ENCODE results near the gene EML6. TPM values are rescaled to one million over a fixed set of nuclear protein-coding genes. Genes with fewer than 3 reads are reported as not detected.

Gene EML6
- total RNA-seq, 1 donor from 2014 or later = 1.3 TPM

- intact Hi-C loops (cut with micrococcal nuclease) = loop anchor here (5.0 kb wide), 1 partner anchor 269 kb away; no protein-coding TSS in a partner anchor
Measured at GRCh38 chr2:55012672-55013484, 289.4 kb downstream of the EML6 start.

- intact Hi-C loops (cut with micrococcal nuclease) = loop anchor here (1.0 to 5.0 kb wide), 4 partner anchors 176 to 291 kb away; partner anchors contain the start of genes CLHC1, EML6 and RPS27A
Measured at GRCh38 chr2:55013936-55014335, 290.5 kb downstream of the EML6 start.

- intact Hi-C loops (cut with micrococcal nuclease) = loop anchor here (1.0 to 5.0 kb wide), 8 partner anchors 35 to 417 kb away; partner anchors contain the start of genes CLHC1, EML6, RPS27A and RTN4
Measured at GRCh38 chr2:55014962-55015939, 291.8 kb downstream of the EML6 start.

GRCh38 chr2:55017428-55017827 is 294.0 kb downstream of the EML6 start:
- intact Hi-C loops (cut with micrococcal nuclease) = loop anchor here (2.0 kb wide), 1 partner anchor 19 kb away; no protein-coding TSS in a partner anchor

- intact Hi-C loops (cut with micrococcal nuclease) = loop anchor here (2.0 kb wide), 1 partner anchor 19 kb away; no protein-coding TSS in a partner anchor
Measured at GRCh38 chr2:55017880-55018279, 294.4 kb downstream of the EML6 start.

- intact Hi-C loops (cut with micrococcal nuclease) = no loop called here
Measured at GRCh38 chr2:55018619-55019018, 295.2 kb downstream of the EML6 start.

- intact Hi-C loops (cut with micrococcal nuclease) = no loop called here
Measured at GRCh38 chr2:55019526-55020258, 296.2 kb downstream of the EML6 start.

All from T-helper 1 cell treated with Interleukin-12 subunit alpha and Interleukin-12 subunit beta and Interleukin-4 antibody, amounts not matched to agents 30 ng/mL and 1 ng/mL, for 36 hours (primary cell).